Measurements from ENCODE around the gene CNTNAP2.

The CNTNAP2 gene

GRCh38 chr7:148049068-148049467 is 1932.5 kb downstream of the CNTNAP2 start:
- H3K36me3 ChIP-seq (ENCODE audit: insufficient read depth), result no peaks in the 10 kb centered on the region
- H4K20me1 ChIP-seq (ENCODE audit: insufficient read depth), result no peaks in the 10 kb centered on the region
- no peak for TF ChIP-seq CTCF (conservative IDR thresholded peaks at IDR 0.05; ENCODE audit: low read depth, low read length)
- no peak overlapping the region for H3K9ac ChIP-seq
- no peak overlapping the region for H3K4me2 ChIP-seq
- no peaks in the 10 kb centered on the region for H3K27me3 ChIP-seq (ENCODE audit: insufficient read depth, low read depth)
- peaks cover 6% of the 10 kb centered on the region for H3K4me1 ChIP-seq (ENCODE audit: low read depth, poor library complexity, severe bottlenecking)
- no peaks in the 10 kb centered on the region for H3K79me2 ChIP-seq (ENCODE audit: insufficient read depth, low read depth)
- H2AFZ ChIP-seq (ENCODE audit: low read depth), result no peak overlapping the region
- no peak overlapping the region for H3K4me3 ChIP-seq (IDR thresholded peaks at IDR 0.05; ENCODE audit: insufficient read depth, low read depth, low read length)
- no peak overlapping the region for H3K27ac ChIP-seq

- no peak for TF ChIP-seq CTCF (conservative IDR thresholded peaks at IDR 0.05; ENCODE audit: low read depth, low read length)
- H3K79me2 ChIP-seq (ENCODE audit: insufficient read depth, low read depth), result no peaks in the 10 kb centered on the region
- H3K4me1 ChIP-seq (ENCODE audit: low read depth, poor library complexity, severe bottlenecking), result peaks cover 6% of the 10 kb centered on the region
- H4K20me1 ChIP-seq (ENCODE audit: insufficient read depth), result no peaks in the 10 kb centered on the region
- H3K27ac ChIP-seq, result no peak overlapping the region
- H3K4me2 ChIP-seq, result no peak overlapping the region
- H3K27me3 ChIP-seq (ENCODE audit: insufficient read depth, low read depth), result no peaks in the 10 kb centered on the region
- no peak overlapping the region for H3K4me3 ChIP-seq (IDR thresholded peaks at IDR 0.05; ENCODE audit: insufficient read depth, low read depth, low read length)
- H3K36me3 ChIP-seq (ENCODE audit: insufficient read depth), result no peaks in the 10 kb centered on the region
- no peak overlapping the region for H3K9ac ChIP-seq
- H2AFZ ChIP-seq (ENCODE audit: low read depth), result no peak overlapping the region
Measured at GRCh38 chr7:148050492-148051158, 1934.0 kb downstream of the CNTNAP2 start.

GRCh38 chr7:148056406-148056805 is 1939.8 kb downstream of the CNTNAP2 start:
- no peak overlapping the region for H3K27ac ChIP-seq
- no peaks in the 10 kb centered on the region for H3K27me3 ChIP-seq (ENCODE audit: insufficient read depth, low read depth)
- no peak overlapping the region for H3K4me2 ChIP-seq

GRCh38 chr7:148058092-148058491 is 1941.5 kb downstream of the CNTNAP2 start:
- Histone ChIP-seq H3K27ac (no peak overlapping the region), H3K27me3 (ENCODE audit: insufficient read depth, low read depth) (no peaks in the 10 kb centered on the region), H4K20me1 (ENCODE audit: insufficient read depth) (no peaks in the 10 kb centered on the region), H3K9ac (no peak overlapping the region), H3K4me3 (IDR thresholded peaks at IDR 0.05; ENCODE audit: insufficient read depth, low read depth, low read length) (no peak overlapping the region), H3K79me2 (ENCODE audit: insufficient read depth, low read depth) (no peaks in the 10 kb centered on the region), H2AFZ (ENCODE audit: low read depth) (no peak overlapping the region), H3K4me2 (no peak overlapping the region), H3K36me3 (ENCODE audit: insufficient read depth) (no peaks in the 10 kb centered on the region), H3K4me1 (ENCODE audit: low read depth, poor library complexity, severe bottlenecking) (peaks cover 18% of the 10 kb centered on the region)
- no peak for TF ChIP-seq CTCF (conservative IDR thresholded peaks at IDR 0.05; ENCODE audit: low read depth, low read length)

More at GRCh38 chr7:148056406-148056805, 1939.8 kb downstream of the CNTNAP2 start:
- TF ChIP-seq CTCF (conservative IDR thresholded peaks at IDR 0.05; ENCODE audit: low read depth, low read length), result no peak
- Histone ChIP-seq H3K36me3 (ENCODE audit: insufficient read depth) (no peaks in the 10 kb centered on the region), H3K79me2 (ENCODE audit: insufficient read depth, low read depth) (no peaks in the 10 kb centered on the region), H3K4me1 (ENCODE audit: low read depth, poor library complexity, severe bottlenecking) (peaks cover 17% of the 10 kb centered on the region), H2AFZ (ENCODE audit: low read depth) (no peak overlapping the region), H3K9ac (no peak overlapping the region), H3K4me3 (IDR thresholded peaks at IDR 0.05; ENCODE audit: insufficient read depth, low read depth, low read length) (no peak overlapping the region), H4K20me1 (ENCODE audit: insufficient read depth) (no peaks in the 10 kb centered on the region)

Measured in KMS-11 (cell line).